Urothelium cell line (cell line): ENCODE measurements around the gene KCNJ10.
A peak's percentile ranks its signal among the peaks of the same experiment; 100 is the strongest.

ENCODE experiments used
- DNase-seq: peaks from one replicate; pipeline ENCODE4 v3.0.0; 2011; ENCODE audit warnings: low spot score, mixed read lengths
- FAIRE-seq: peaks from 2 replicates; lab custom pipeline; 2011; peaks lifted over from hg19 to GRCh38; lab: Jason Lieb, UNC

KCNJ10 gene

GRCh38 chr1:159993911-159994310 lies 76.0 kb downstream of the KCNJ10 start:
- no peak for DNase-seq

GRCh38 chr1:159992161-159992560 lies 77.8 kb downstream of the KCNJ10 start:
- DNase-seq (peak; percentile 18), FAIRE-seq (peak; percentile 35)

More at GRCh38 chr1:159993911-159994310, 76.0 kb downstream of the KCNJ10 start:
- FAIRE-seq: no peak

- no peak for DNase-seq
- no peak for FAIRE-seq
These were observed 78.4 kb downstream of the KCNJ10 start for GRCh38 chr1:159991513-159991912.

GRCh38 chr1:159990005-159990404 lies 80.0 kb downstream of the KCNJ10 start:
- FAIRE-seq (no peak), DNase-seq (no peak)

GRCh38 chr1:159989581-159989980 lies 80.4 kb downstream of the KCNJ10 start:
- DNase-seq (no peak), FAIRE-seq (no peak)

- DNase-seq: no peak
- no peak for FAIRE-seq
These were observed 82.0 kb downstream of the KCNJ10 start for GRCh38 chr1:159988006-159988405.

GRCh38 chr1:159987186-159987585 lies 82.8 kb downstream of the KCNJ10 start:
- no peak for FAIRE-seq
- DNase-seq: no peak

- no peak for FAIRE-seq
- DNase-seq: no peak
These were observed 83.4 kb downstream of the KCNJ10 start for GRCh38 chr1:159986531-159986930.

GRCh38 chr1:159986093-159986492 lies 83.9 kb downstream of the KCNJ10 start:
- no peak for DNase-seq

GRCh38 chr1:159985473-159985872 lies 84.5 kb downstream of the KCNJ10 start:
- FAIRE-seq: no peak
- DNase-seq: no peak

More at GRCh38 chr1:159986093-159986492, 83.9 kb downstream of the KCNJ10 start:
- no peak for FAIRE-seq

GRCh38 chr1:159983681-159984080 lies 86.3 kb downstream of the KCNJ10 start:
- DNase-seq (no peak), FAIRE-seq (no peak)

GRCh38 chr1:159982280-159982679 lies 87.7 kb downstream of the KCNJ10 start:
- FAIRE-seq: peak; percentile 50

GRCh38 chr1:159981351-159982055 lies 88.5 kb downstream of the KCNJ10 start:
- no peak for FAIRE-seq
- DNase-seq: no peak

More at GRCh38 chr1:159982280-159982679, 87.7 kb downstream of the KCNJ10 start:
- DNase-seq: no peak

GRCh38 chr1:159980786-159981185 lies 89.2 kb downstream of the KCNJ10 start:
- DNase-seq (no peak), FAIRE-seq (no peak)

- FAIRE-seq (no peak), DNase-seq (no peak)
These were observed 89.9 kb downstream of the KCNJ10 start for GRCh38 chr1:159980076-159980475.

GRCh38 chr1:159979257-159979656 lies 90.7 kb downstream of the KCNJ10 start:
- FAIRE-seq (no peak), DNase-seq (no peak)

- FAIRE-seq (no peak), DNase-seq (no peak)
These were observed 91.9 kb downstream of the KCNJ10 start for GRCh38 chr1:159978107-159978398.

- FAIRE-seq (no peak), DNase-seq (no peak)
These were observed 92.4 kb downstream of the KCNJ10 start for GRCh38 chr1:159977364-159978106.

- DNase-seq (no peak), FAIRE-seq (no peak)
These were observed 95.5 kb downstream of the KCNJ10 start for GRCh38 chr1:159974350-159974965.

- DNase-seq (no peak), FAIRE-seq (no peak)
These were observed 96.5 kb downstream of the KCNJ10 start for GRCh38 chr1:159973350-159973940.

GRCh38 chr1:159972443-159973205 lies 97.3 kb downstream of the KCNJ10 start:
- FAIRE-seq: no peak
- DNase-seq: no peak
